Activated naive CD8-positive, alpha-beta T cell treated with anti-CD3 and anti-CD28 coated beads, Interleukin-2, amount 50 U/mL, for 24 hours (primary cell): ENCODE measurements around the gene C2orf49.
A peak's percentile ranks its signal among the peaks of the same experiment; 100 is the strongest.

Experiments used
- ATAC-seq: fragments of 150-1000 bp; cut with Tn5 transposase; one replicate; pipeline ENCODE4 v1.10.0; 2021
- DNase-seq: peaks from one replicate; pipeline ENCODE4 v3.0.0; 2021
- H3K27ac Mint-ChIP-seq: one replicate; pipeline ENCODE4 v1.8.0; 2021; ENCODE audit warnings: mild to moderate bottlenecking, mixed read lengths
- H3K27me3 Mint-ChIP-seq: one replicate; pipeline ENCODE4 v1.8.0; 2021; ENCODE audit warnings: mixed read lengths
- H3K36me3 Mint-ChIP-seq: one replicate; pipeline ENCODE4 v1.8.0; 2021; ENCODE audit warnings: low read depth, mixed read lengths
- H3K4me1 Mint-ChIP-seq: one replicate; pipeline ENCODE4 v1.8.0; 2021; ENCODE audit warnings: mixed read lengths
- H3K4me3 Mint-ChIP-seq: one replicate; pipeline ENCODE4 v1.8.0; 2021; ENCODE audit warnings: mild to moderate bottlenecking, moderate library complexity, mixed read lengths
- H3K9me3 Mint-ChIP-seq: one replicate; pipeline ENCODE4 v1.8.0; 2021; ENCODE audit warnings: mixed read lengths

The C2orf49 gene

GRCh38 chr2:105362862-105363591 lies 25.7 kb downstream of the C2orf49 start:
- H3K27me3 Mint-ChIP-seq = no peaks in the 10 kb centered on the region
- no peaks in the 10 kb centered on the region for H3K9me3 Mint-ChIP-seq
- no peak overlapping the region for H3K4me3 Mint-ChIP-seq
- peaks cover 13% of the 10 kb centered on the region for H3K4me1 Mint-ChIP-seq
- ATAC-seq (no peak), DNase-seq (no peak)
- H3K27ac Mint-ChIP-seq = no peak overlapping the region
- H3K36me3 Mint-ChIP-seq = peaks cover 15% of the 10 kb centered on the region

GRCh38 chr2:105364436-105365139 lies 27.2 kb downstream of the C2orf49 start:
- Mint-ChIP-seq H3K4me1 (peaks cover 14% of the 10 kb centered on the region), H3K27me3 (no peaks in the 10 kb centered on the region), H3K36me3 (peaks cover 9% of the 10 kb centered on the region), H3K27ac (no peak overlapping the region), H3K9me3 (no peaks in the 10 kb centered on the region), H3K4me3 (no peak overlapping the region)
- ATAC-seq (no peak), DNase-seq (no peak)

- DNase-seq (no peak), ATAC-seq (no peak)
- peaks cover 8% of the 10 kb centered on the region for H3K36me3 Mint-ChIP-seq
- H3K27me3 Mint-ChIP-seq = no peaks in the 10 kb centered on the region
- no peak overlapping the region for H3K27ac Mint-ChIP-seq
- H3K9me3 Mint-ChIP-seq = no peaks in the 10 kb centered on the region
- H3K4me1 Mint-ChIP-seq = peaks cover 20% of the 10 kb centered on the region
- H3K4me3 Mint-ChIP-seq = no peak overlapping the region
Observed at GRCh38 chr2:105365206-105365605, 27.9 kb downstream of the C2orf49 start.

- H3K4me3 Mint-ChIP-seq = no peak overlapping the region
- peaks cover 2% of the 10 kb centered on the region for H3K36me3 Mint-ChIP-seq
- DNase-seq = no peak
- peaks cover 9% of the 10 kb centered on the region for H3K4me1 Mint-ChIP-seq
- H3K27me3 Mint-ChIP-seq = no peaks in the 10 kb centered on the region
- H3K9me3 Mint-ChIP-seq = no peaks in the 10 kb centered on the region
- ATAC-seq = no peak
- no peak overlapping the region for H3K27ac Mint-ChIP-seq
Observed at GRCh38 chr2:105368759-105369408, 31.5 kb downstream of the C2orf49 start.

GRCh38 chr2:105369777-105370690 lies 32.7 kb downstream of the C2orf49 start:
- Mint-ChIP-seq H3K36me3 (peaks cover 2% of the 10 kb centered on the region), H3K4me3 (peak overlapping the region; percentile 12), H3K9me3 (no peaks in the 10 kb centered on the region), H3K4me1 (peaks cover 11% of the 10 kb centered on the region), H3K27me3 (no peaks in the 10 kb centered on the region), H3K27ac (peak overlapping the region; percentile 59)
- DNase-seq (peak; percentile 87), ATAC-seq (peak; percentile 98)

GRCh38 chr2:105371156-105371555 lies 33.8 kb downstream of the C2orf49 start:
- Mint-ChIP-seq H3K27ac (no peak overlapping the region), H3K9me3 (no peaks in the 10 kb centered on the region), H3K4me1 (peaks cover 11% of the 10 kb centered on the region), H3K4me3 (no peak overlapping the region), H3K36me3 (peaks cover 2% of the 10 kb centered on the region), H3K27me3 (no peaks in the 10 kb centered on the region)
- ATAC-seq (no peak), DNase-seq (no peak)

- no peak overlapping the region for H3K27ac Mint-ChIP-seq
- H3K4me3 Mint-ChIP-seq = no peak overlapping the region
- H3K4me1 Mint-ChIP-seq = peaks cover 11% of the 10 kb centered on the region
- DNase-seq (no peak), ATAC-seq (no peak)
- no peaks in the 10 kb centered on the region for H3K27me3 Mint-ChIP-seq
- H3K36me3 Mint-ChIP-seq = peaks cover 5% of the 10 kb centered on the region
- no peaks in the 10 kb centered on the region for H3K9me3 Mint-ChIP-seq
Observed at GRCh38 chr2:105371810-105372209, 34.5 kb downstream of the C2orf49 start.

- Mint-ChIP-seq H3K4me1 (peaks cover 11% of the 10 kb centered on the region), H3K4me3 (no peak overlapping the region), H3K9me3 (no peaks in the 10 kb centered on the region), H3K36me3 (peaks cover 5% of the 10 kb centered on the region), H3K27me3 (no peaks in the 10 kb centered on the region), H3K27ac (no peak overlapping the region)
- ATAC-seq = no peak
- no peak for DNase-seq
Observed at GRCh38 chr2:105373344-105373781, 36.0 kb downstream of the C2orf49 start.

- H3K27me3 Mint-ChIP-seq = no peaks in the 10 kb centered on the region
- H3K4me1 Mint-ChIP-seq = peaks cover 11% of the 10 kb centered on the region
- peaks cover 5% of the 10 kb centered on the region for H3K36me3 Mint-ChIP-seq
- H3K9me3 Mint-ChIP-seq = no peaks in the 10 kb centered on the region
- ATAC-seq = no peak
- H3K27ac Mint-ChIP-seq = no peak overlapping the region
- DNase-seq = no peak
- H3K4me3 Mint-ChIP-seq = no peak overlapping the region
Observed at GRCh38 chr2:105373895-105374401, 36.6 kb downstream of the C2orf49 start.

GRCh38 chr2:105375001-105375561 lies 37.7 kb downstream of the C2orf49 start:
- no peak overlapping the region for H3K4me3 Mint-ChIP-seq
- peaks cover 3% of the 10 kb centered on the region for H3K36me3 Mint-ChIP-seq
- ATAC-seq = no peak
- no peak for DNase-seq
- no peak overlapping the region for H3K27ac Mint-ChIP-seq
- H3K4me1 Mint-ChIP-seq = peaks cover 6% of the 10 kb centered on the region
- H3K9me3 Mint-ChIP-seq = no peaks in the 10 kb centered on the region
- H3K27me3 Mint-ChIP-seq = no peaks in the 10 kb centered on the region

- ATAC-seq = no peak
- Mint-ChIP-seq H3K27ac (no peak overlapping the region), H3K4me1 (peaks cover 10% of the 10 kb centered on the region), H3K27me3 (no peaks in the 10 kb centered on the region), H3K4me3 (no peak overlapping the region), H3K9me3 (no peaks in the 10 kb centered on the region), H3K36me3 (peaks cover 3% of the 10 kb centered on the region)
- no peak for DNase-seq
Observed at GRCh38 chr2:105376010-105376409, 38.7 kb downstream of the C2orf49 start.

GRCh38 chr2:105376789-105377240 lies 39.5 kb downstream of the C2orf49 start:
- peaks cover 10% of the 10 kb centered on the region for H3K4me1 Mint-ChIP-seq
- H3K27ac Mint-ChIP-seq = no peak overlapping the region
- H3K9me3 Mint-ChIP-seq = no peaks in the 10 kb centered on the region
- no peak overlapping the region for H3K4me3 Mint-ChIP-seq
- DNase-seq (no peak), ATAC-seq (no peak)
- H3K27me3 Mint-ChIP-seq = no peaks in the 10 kb centered on the region
- peaks cover 3% of the 10 kb centered on the region for H3K36me3 Mint-ChIP-seq

- H3K36me3 Mint-ChIP-seq = peaks cover 3% of the 10 kb centered on the region
- no peak overlapping the region for H3K27ac Mint-ChIP-seq
- H3K4me1 Mint-ChIP-seq = peaks cover 10% of the 10 kb centered on the region
- DNase-seq (no peak), ATAC-seq (no peak)
- H3K9me3 Mint-ChIP-seq = no peaks in the 10 kb centered on the region
- no peak overlapping the region for H3K4me3 Mint-ChIP-seq
- no peaks in the 10 kb centered on the region for H3K27me3 Mint-ChIP-seq
Observed at GRCh38 chr2:105377871-105378270, 40.5 kb downstream of the C2orf49 start.
